ENCODE measurements around the gene MEDAG.
A peak's percentile ranks its signal among the peaks of the same experiment; 100 is the strongest.

Gene MEDAG

DNA sequence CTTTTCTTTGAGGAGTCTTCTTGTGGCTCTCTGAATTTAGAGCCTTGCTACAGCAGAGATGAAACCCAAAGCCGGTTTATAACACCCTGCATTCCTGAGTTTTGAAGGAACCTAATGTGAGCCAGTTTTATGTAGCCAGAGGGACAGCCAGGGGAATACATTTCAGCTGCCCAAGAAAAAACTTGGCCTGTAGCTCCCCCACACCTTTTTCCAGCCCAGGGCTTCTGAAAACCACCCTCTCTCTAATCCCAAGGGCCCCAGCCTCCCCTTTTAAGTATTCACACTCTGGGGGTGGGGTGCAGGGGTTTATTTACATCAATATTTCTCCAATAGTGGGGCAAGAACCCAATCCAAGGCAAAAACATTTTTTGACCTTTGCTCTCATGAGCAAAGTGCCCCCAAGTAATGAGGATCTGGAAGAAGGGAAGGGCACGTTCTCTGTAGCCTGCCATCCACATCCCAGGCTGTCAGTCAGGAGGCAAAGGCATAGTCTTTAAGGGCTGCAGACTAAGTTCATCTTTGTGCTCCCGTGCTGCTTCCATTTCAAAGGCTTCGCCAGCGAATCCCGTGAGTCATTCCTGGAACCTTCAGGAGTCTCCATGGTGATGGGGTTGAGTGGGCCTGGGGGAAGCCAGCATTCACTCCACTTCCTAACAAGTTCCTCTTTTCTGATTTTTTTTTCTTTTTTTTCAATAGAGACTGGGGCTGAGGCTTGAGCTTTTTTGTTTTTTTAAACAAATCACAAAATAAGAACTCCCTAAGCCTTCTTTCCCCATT is 33.2 kb upstream of the MEDAG start:
- TF ChIP-seq, protein P1, sequence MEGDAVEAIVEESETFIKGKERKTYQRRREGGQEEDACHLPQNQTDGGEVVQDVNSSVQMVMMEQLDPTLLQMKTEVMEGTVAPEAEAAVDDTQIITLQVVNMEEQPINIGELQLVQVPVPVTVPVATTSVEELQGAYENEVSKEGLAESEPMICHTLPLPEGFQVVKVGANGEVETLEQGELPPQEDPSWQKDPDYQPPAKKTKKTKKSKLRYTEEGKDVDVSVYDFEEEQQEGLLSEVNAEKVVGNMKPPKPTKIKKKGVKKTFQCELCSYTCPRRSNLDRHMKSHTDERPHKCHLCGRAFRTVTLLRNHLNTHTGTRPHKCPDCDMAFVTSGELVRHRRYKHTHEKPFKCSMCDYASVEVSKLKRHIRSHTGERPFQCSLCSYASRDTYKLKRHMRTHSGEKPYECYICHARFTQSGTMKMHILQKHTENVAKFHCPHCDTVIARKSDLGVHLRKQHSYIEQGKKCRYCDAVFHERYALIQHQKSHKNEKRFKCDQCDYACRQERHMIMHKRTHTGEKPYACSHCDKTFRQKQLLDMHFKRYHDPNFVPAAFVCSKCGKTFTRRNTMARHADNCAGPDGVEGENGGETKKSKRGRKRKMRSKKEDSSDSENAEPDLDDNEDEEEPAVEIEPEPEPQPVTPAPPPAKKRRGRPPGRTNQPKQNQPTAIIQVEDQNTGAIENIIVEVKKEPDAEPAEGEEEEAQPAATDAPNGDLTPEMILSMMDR (conservative IDR thresholded peaks at IDR 0.05; ENCODE audit: low read depth, low read length), result no peak
- H3K4me3 ChIP-seq (ENCODE audit: low read depth, low read length), result no peak overlapping the region
- peak; percentile 80 for DNase-seq (ENCODE audit: low read depth)

DNA sequence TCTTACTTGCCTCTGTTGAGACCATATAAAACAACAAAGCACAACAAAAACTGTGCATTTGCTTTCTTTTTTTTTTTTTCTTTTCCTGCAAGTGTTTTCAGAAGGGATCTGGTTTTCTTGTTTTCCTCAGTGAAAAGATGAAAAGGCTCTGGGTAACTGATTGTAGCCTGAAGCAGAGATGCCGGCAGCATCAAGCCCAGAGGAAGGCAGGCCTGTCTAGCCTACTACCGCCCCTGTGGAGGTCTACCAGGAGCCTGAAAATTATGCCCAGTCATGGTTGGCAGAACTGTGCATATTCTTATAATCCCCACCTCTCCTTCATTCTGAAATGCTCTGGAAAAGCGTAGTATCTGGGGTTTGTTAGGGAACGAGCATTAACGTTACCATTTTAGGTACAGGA is 32.6 kb upstream of the MEDAG start:
- no peak for DNase-seq (ENCODE audit: low read depth)
- no peak overlapping the region for H3K4me3 ChIP-seq (ENCODE audit: low read depth, low read length)
- TF ChIP-seq, protein P1 (conservative IDR thresholded peaks at IDR 0.05; ENCODE audit: low read depth, low read length), result no peak

DNA sequence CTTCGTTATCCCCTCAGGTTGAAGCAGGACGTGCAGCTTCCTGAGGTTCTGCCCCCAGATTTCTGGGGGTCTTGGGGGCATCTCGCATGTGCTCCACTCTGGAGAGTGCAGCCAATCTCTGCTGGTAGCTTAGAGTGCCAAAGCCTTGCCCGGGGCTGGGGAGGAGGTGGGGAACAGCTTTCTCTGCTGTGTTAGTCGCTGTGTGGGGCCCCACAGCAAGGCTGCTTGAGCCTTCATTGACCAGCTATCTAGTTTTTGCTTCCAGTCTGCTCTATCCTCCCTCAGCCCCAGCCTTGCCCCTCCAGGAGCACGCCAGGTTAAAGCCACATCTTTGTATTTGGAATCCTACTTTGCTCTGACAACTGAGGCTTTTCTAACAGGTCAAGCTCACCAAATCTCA is 32.0 kb upstream of the MEDAG start:
- H3K4me3 ChIP-seq (ENCODE audit: low read depth, low read length), result no peak overlapping the region
- TF ChIP-seq, protein P1 (conservative IDR thresholded peaks at IDR 0.05; ENCODE audit: low read depth, low read length), result no peak
- DNase-seq (ENCODE audit: low read depth), result no peak

DNA sequence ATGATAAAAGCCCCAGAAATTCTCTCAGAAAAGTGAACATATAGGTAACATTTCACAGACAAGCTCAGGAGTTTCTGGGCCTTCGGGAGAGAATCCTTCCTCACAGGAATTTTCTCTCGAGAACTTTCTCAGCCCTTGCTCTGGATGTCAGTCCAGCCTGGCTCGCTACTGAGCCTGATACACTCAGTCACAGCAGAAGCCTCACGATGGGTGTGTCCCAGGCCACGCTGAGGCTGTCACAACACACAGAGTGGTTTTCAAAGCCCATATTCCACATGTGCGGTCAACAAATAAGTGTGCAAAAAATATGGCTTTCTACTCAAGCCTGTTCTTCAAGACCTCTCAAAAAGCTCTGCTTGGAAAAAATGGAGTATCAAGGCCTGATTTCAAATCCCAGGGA is 31.5 kb upstream of the MEDAG start:
- no peak for DNase-seq (ENCODE audit: low read depth)
- TF ChIP-seq, protein P1 (conservative IDR thresholded peaks at IDR 0.05; ENCODE audit: low read depth, low read length), result no peak
- no peak overlapping the region for H3K4me3 ChIP-seq (ENCODE audit: low read depth, low read length)

DNA sequence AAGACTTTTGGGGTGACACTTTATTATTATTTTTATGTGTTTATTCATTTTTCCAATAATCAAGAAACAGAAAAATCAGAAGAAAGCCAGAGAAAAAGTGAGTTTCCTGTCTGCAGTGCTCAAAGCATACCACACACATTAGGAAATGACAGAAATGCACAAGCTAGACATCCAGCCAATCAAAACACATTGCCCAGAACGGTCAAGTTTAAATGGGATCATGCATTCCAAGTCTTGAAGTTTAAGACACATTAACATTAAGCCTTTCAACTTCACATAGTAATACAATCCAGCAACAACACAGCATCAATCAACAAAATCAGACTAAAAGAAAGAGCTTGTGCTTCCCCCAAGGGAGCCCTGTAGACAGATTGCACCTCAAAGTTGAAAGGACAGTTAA is 28.7 kb upstream of the MEDAG start:
- no peak overlapping the region for H3K4me3 ChIP-seq (ENCODE audit: low read depth, low read length)
- peak; percentile 90 for DNase-seq (ENCODE audit: low read depth)
- TF ChIP-seq, protein P1 (conservative IDR thresholded peaks at IDR 0.05; ENCODE audit: low read depth, low read length), result no peak

DNA sequence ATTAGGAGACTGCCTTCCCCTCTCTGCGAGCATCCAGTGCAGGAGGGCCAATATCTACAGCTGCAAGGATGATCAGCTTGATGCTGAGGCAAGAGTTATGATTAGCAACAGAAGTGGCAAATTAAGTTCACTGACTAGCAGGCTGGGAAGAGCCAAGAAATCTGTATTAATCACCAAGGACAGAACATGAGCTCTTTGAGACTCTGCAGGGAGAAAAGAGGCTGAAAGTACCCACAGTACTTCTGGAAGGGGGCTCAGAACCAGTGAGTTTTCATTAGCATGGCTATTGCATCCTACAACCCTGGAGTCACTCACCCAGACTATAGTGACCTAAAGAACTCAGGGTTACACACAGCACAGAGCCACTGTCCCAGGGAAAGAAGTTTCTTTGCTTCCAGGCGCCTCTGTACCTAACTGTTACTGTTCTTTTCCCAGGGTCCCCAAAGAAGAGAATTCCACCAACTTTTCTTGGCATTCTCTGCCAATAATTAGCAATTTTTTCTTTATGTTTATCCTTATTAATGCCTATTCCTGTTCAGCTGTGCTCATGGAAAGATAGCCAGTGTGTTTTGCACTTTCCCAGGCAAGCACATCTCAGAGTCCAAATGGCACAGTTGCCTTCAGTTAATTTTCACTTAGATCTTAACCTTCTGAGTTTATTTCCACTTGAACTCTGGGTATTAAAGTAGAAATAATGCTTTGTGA is 25.8 kb upstream of the MEDAG start:
- peak; percentile 64 for DNase-seq (ENCODE audit: low read depth)
- no peak overlapping the region for H3K4me3 ChIP-seq (ENCODE audit: low read depth, low read length)
- TF ChIP-seq, protein P1 (conservative IDR thresholded peaks at IDR 0.05; ENCODE audit: low read depth, low read length), result no peak

DNA sequence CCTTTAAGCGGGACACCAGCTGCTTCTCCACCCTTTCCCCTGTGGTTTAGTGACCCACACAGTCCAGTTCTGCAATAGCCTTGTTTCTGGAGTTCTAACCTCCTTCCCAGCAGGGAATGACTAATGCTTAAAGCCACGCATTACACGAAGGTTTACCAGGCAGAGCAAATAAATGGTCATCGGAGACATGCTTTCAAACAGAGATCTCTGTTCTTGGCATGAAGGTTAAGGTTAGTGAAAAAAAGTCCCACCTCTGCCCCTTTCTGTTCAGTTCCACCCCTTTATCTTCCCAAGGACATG is 25.3 kb upstream of the MEDAG start:
- H3K4me3 ChIP-seq (ENCODE audit: low read depth, low read length), result no peak overlapping the region
- peak; percentile 96 for DNase-seq (ENCODE audit: low read depth)
- TF ChIP-seq, protein P1 (conservative IDR thresholded peaks at IDR 0.05; ENCODE audit: low read depth, low read length), result no peak

Measured in choroid plexus epithelial cell (primary cell).